ENCODE results near the gene EARS2. TPM values are rescaled to one million over a fixed set of nuclear protein-coding genes. Genes with fewer than 3 reads are reported as not detected.

The EARS2 gene
- total and polyA plus RNA-seq, 2 of the 8 experiments (the other 6 are each of a cell fraction or from before 2014, with no cell fraction given): 47.8 to 111 TPM

GRCh38 chr16:23527961-23528643, 29.0 kb downstream of the EARS2 start:
- ChIA-PET POLR2A (ENCODE audit: partially characterized antibody) (interaction anchor here (1.9 kb wide), 1 partner anchor 11 kb away, joined by 8 read pairs; no protein-coding TSS in a partner anchor), CTCF (ENCODE audit: partially characterized antibody) (no interaction called here)
- Histone ChIP-seq H3K4me2 (ENCODE audit: insufficient read depth in 1 of 2, low read depth in 2 of 2, low read length in 2 of 2) (no peak overlapping the region), H2BK15ac (ENCODE audit: low read length) (no peak overlapping the region), H3K36me3 (ENCODE audit: control insufficient read depth in 2 of 4, insufficient read depth in 4 of 4, low read length in 3 of 4) (peaks cover 25 to 61% (median 51%) of the 10 kb centered on the region in 4 experiments), H3K23me2 (ENCODE audit: low read depth, low read length) (no peaks in the 10 kb centered on the region), H3K18ac (ENCODE audit: extremely low read depth, low read length) (no peak overlapping the region), H3K9me3 (ENCODE audit: insufficient read depth in 2 of 2, low read depth in 1 of 2, low read length in 1 of 2) (no peaks in the 10 kb centered on the region), H3K56ac (replicated peaks; ENCODE audit: insufficient read length, low read depth, low read length) (no peak overlapping the region), H4K8ac (ENCODE audit: extremely low read depth, insufficient read depth, low read length) (no peak overlapping the region), H2BK120ac (replicated peaks; ENCODE audit: low read depth, low read length) (no peak overlapping the region), H4K91ac (replicated peaks; ENCODE audit: insufficient read length, low read length) (no peak overlapping the region), H4K5ac (ENCODE audit: insufficient read length, low read depth, low read length) (no peak overlapping the region), H3K27me3 (replicated peaks in 1 of 4; ENCODE audit: control insufficient read depth in 3 of 4, extremely low read depth in 1 of 4, insufficient read depth in 3 of 4, low read length in 3 of 4) (no peaks in the 10 kb centered on the region), H2AK5ac (ENCODE audit: low read depth, low read length) (no peak overlapping the region), H3K4ac (replicated peaks; ENCODE audit: insufficient read length, low read depth, low read length) (no peak overlapping the region), H3K14ac (ENCODE audit: insufficient read length) (no peak overlapping the region), H3K79me2 (ENCODE audit: control insufficient read depth in 1 of 2, insufficient read depth in 2 of 2, low read length in 2 of 2) (no peaks in the 10 kb centered on the region), H2AFZ (ENCODE audit: low read length) (no peak overlapping the region), H3K4me1 (replicated peaks in 1 of 4; ENCODE audit: control insufficient read depth in 3 of 4, insufficient read depth in 4 of 4, low read length in 3 of 4) (no peaks in the 10 kb centered on the region), H4K20me1 (replicated peaks in 1 of 2; ENCODE audit: control insufficient read depth in 1 of 2, insufficient read depth in 2 of 2, low read length in 2 of 2) (peaks cover 2 to 3% of the 10 kb centered on the region in 2 experiments), H3K4me3 (ENCODE audit: extremely low read depth in 1 of 4, insufficient read depth in 2 of 4, low read depth in 3 of 4, low read length in 4 of 4) (no peak overlapping the region), H2BK20ac (ENCODE audit: low read length) (no peak overlapping the region), H3K27ac (ENCODE audit: low read depth, low read length) (no peak overlapping the region), H2BK12ac (ENCODE audit: low read depth, low read length) (no peak overlapping the region), H3K79me1 (ENCODE audit: low read depth, low read length) (no peaks in the 10 kb centered on the region), H3K23ac (ENCODE audit: insufficient read length) (no peak overlapping the region), H2BK5ac (ENCODE audit: low read depth, low read length) (no peak overlapping the region), H3K9ac (replicated peaks in 1 of 4; ENCODE audit: extremely low read depth in 1 of 4, low read depth in 3 of 4, low read length in 3 of 4) (no peak overlapping the region)
- WGBS, 2 experiments (ENCODE audit: extremely low coverage in 1 of 2, insufficient coverage in 1 of 2, insufficient read length in 1 of 2, insufficient replicate concordance in 2 of 2, low coverage in 1 of 2, low lambda C conversion rate in 2 of 2, missing lambda C conversion rate in 1 of 2): 84% methylated on average over 10 of the region's 11 CpGs; no CpG with 5 or more reads in 1 of the 2 experiments
- DNase-seq (ENCODE audit: low read depth in 1 of 2, low spot score in 2 of 2) (no peak), FAIRE-seq (no peak)
- TF ChIP-seq TAF1 (IDR thresholded peaks at IDR 0.05; ENCODE audit: low read depth, low read length) (no peak), TCF12 (IDR thresholded peaks at IDR 0.05; ENCODE audit: low read depth, low read length) (no peak), SUZ12 (IDR thresholded peaks at IDR 0.05; ENCODE audit: low read length) (no peak), EP300 (IDR thresholded peaks at IDR 0.05; ENCODE audit: borderline replicate concordance in 1 of 2, low read depth in 2 of 2, low read length in 2 of 2) (no peak), KDM4A (IDR thresholded peaks at IDR 0.05; ENCODE audit: low read depth, low read length, severe bottlenecking) (no peak), NRF1 (IDR thresholded peaks at IDR 0.05; ENCODE audit: low read depth, low read length) (no peak), JUN (IDR thresholded peaks at IDR 0.05; ENCODE audit: low read depth, low read length) (no peak)
